Measurements from ENCODE around the gene FAM3C. TPM values are rescaled to one million over a fixed set of nuclear protein-coding genes. Genes with fewer than 3 reads are reported as not detected.

Gene FAM3C
- total and polyA plus RNA-seq, 2 experiments from 2014 or later = 33.9 to 60.3 TPM

DNA sequence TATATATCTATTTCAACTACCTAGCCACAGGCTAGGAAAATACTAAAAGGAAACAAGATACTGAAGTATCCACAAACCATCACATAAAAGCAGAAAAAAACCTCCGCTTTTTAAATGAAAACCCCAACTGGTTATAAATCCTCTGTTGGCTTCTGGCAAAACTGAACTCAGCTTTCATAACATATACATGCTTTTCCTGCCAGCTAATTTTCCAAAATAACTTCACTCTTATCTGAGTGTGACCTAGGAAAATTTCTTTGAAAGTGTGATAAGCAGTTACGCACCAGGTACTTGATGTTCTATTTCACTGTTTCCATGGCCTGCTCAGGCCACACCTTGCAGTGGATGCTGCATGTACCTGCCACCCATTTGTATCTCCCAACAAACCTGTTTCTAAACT, 11.8 kb downstream of the FAM3C start:
- no peaks in the 10 kb centered on the region for H3K36me3 ChIP-seq (ENCODE audit: insufficient read depth)
- H3K9me2 ChIP-seq (ENCODE audit: insufficient read depth) = no peaks in the 10 kb centered on the region
- H2AFZ ChIP-seq = no peak overlapping the region
- no peak for DNase-seq (ENCODE audit: low spot score)
- H3K4me1 ChIP-seq (ENCODE audit: insufficient read depth) = peaks cover 11% of the 10 kb centered on the region; the same call in 1 of the 2 replicates
- peaks cover 85% of the 10 kb centered on the region for H3K79me2 ChIP-seq (replicated peaks; ENCODE audit: insufficient read depth)
- no peak overlapping the region for H3K4me2 ChIP-seq
- no peaks in the 10 kb centered on the region for H3F3A ChIP-seq (replicated peaks; ENCODE audit: low read depth)
- peaks cover 18% of the 10 kb centered on the region; the same call in 2 of the 3 replicates for H3K4me1 Mint-ChIP-seq
- H4K20me1 ChIP-seq (replicated peaks; ENCODE audit: insufficient read depth) = peaks cover 6% of the 10 kb centered on the region; the same call in 1 of the 2 replicates
- H3K27me3 Mint-ChIP-seq (ENCODE audit: insufficient read depth, low read depth, poor library complexity) = no peaks in the 10 kb centered on the region
- H3K4me3 Mint-ChIP-seq = no peak overlapping the region
- no peak overlapping the region for H3K4me3 ChIP-seq
- no peaks in the 10 kb centered on the region for H3K27me3 ChIP-seq (ENCODE audit: insufficient read depth)
- ATAC-seq = no peak
- H3K27ac ChIP-seq (ENCODE audit: low read depth) = no peak overlapping the region
- no peaks in the 10 kb centered on the region for H3K36me3 Mint-ChIP-seq (ENCODE audit: low read depth)
- TF ChIP-seq ZNF114 (CRISPR knock-in tag; IDR thresholded peaks at IDR 0.05) (no peak), EZH2phosphoT487 (IDR thresholded peaks at IDR 0.05; ENCODE audit: unreplicated experiment) (no peak), ETS1 (IDR thresholded peaks at IDR 0.05) (no peak), STAT1 (IDR thresholded peaks at IDR 0.05; ENCODE audit: unreplicated experiment) (no peak), REST (IDR thresholded peaks at IDR 0.05; ENCODE audit: unreplicated experiment) (no peak), EZH2 (IDR thresholded peaks at IDR 0.05; ENCODE audit: low read depth, unreplicated experiment) (no peak), NANOG (IDR thresholded peaks at IDR 0.05; ENCODE audit: borderline replicate concordance) (no peak), POLR2AphosphoS5 (IDR thresholded peaks at IDR 0.05; ENCODE audit: low read depth) (no peak), CREB1 (CRISPR knock-in tag; IDR thresholded peaks at IDR 0.05; ENCODE audit: low read depth) (no peak), ZNF331 (CRISPR knock-in tag; IDR thresholded peaks at IDR 0.05; ENCODE audit: low read depth) (no peak), JUNB (IDR thresholded peaks at IDR 0.05; ENCODE audit: unreplicated experiment) (no peak)
- TF ChIP-seq, protein P1, sequence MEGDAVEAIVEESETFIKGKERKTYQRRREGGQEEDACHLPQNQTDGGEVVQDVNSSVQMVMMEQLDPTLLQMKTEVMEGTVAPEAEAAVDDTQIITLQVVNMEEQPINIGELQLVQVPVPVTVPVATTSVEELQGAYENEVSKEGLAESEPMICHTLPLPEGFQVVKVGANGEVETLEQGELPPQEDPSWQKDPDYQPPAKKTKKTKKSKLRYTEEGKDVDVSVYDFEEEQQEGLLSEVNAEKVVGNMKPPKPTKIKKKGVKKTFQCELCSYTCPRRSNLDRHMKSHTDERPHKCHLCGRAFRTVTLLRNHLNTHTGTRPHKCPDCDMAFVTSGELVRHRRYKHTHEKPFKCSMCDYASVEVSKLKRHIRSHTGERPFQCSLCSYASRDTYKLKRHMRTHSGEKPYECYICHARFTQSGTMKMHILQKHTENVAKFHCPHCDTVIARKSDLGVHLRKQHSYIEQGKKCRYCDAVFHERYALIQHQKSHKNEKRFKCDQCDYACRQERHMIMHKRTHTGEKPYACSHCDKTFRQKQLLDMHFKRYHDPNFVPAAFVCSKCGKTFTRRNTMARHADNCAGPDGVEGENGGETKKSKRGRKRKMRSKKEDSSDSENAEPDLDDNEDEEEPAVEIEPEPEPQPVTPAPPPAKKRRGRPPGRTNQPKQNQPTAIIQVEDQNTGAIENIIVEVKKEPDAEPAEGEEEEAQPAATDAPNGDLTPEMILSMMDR (conservative IDR thresholded peaks at IDR 0.05; ENCODE audit: low read depth in 2 of 2) = no peak
- TF ChIP-seq, protein P2, sequence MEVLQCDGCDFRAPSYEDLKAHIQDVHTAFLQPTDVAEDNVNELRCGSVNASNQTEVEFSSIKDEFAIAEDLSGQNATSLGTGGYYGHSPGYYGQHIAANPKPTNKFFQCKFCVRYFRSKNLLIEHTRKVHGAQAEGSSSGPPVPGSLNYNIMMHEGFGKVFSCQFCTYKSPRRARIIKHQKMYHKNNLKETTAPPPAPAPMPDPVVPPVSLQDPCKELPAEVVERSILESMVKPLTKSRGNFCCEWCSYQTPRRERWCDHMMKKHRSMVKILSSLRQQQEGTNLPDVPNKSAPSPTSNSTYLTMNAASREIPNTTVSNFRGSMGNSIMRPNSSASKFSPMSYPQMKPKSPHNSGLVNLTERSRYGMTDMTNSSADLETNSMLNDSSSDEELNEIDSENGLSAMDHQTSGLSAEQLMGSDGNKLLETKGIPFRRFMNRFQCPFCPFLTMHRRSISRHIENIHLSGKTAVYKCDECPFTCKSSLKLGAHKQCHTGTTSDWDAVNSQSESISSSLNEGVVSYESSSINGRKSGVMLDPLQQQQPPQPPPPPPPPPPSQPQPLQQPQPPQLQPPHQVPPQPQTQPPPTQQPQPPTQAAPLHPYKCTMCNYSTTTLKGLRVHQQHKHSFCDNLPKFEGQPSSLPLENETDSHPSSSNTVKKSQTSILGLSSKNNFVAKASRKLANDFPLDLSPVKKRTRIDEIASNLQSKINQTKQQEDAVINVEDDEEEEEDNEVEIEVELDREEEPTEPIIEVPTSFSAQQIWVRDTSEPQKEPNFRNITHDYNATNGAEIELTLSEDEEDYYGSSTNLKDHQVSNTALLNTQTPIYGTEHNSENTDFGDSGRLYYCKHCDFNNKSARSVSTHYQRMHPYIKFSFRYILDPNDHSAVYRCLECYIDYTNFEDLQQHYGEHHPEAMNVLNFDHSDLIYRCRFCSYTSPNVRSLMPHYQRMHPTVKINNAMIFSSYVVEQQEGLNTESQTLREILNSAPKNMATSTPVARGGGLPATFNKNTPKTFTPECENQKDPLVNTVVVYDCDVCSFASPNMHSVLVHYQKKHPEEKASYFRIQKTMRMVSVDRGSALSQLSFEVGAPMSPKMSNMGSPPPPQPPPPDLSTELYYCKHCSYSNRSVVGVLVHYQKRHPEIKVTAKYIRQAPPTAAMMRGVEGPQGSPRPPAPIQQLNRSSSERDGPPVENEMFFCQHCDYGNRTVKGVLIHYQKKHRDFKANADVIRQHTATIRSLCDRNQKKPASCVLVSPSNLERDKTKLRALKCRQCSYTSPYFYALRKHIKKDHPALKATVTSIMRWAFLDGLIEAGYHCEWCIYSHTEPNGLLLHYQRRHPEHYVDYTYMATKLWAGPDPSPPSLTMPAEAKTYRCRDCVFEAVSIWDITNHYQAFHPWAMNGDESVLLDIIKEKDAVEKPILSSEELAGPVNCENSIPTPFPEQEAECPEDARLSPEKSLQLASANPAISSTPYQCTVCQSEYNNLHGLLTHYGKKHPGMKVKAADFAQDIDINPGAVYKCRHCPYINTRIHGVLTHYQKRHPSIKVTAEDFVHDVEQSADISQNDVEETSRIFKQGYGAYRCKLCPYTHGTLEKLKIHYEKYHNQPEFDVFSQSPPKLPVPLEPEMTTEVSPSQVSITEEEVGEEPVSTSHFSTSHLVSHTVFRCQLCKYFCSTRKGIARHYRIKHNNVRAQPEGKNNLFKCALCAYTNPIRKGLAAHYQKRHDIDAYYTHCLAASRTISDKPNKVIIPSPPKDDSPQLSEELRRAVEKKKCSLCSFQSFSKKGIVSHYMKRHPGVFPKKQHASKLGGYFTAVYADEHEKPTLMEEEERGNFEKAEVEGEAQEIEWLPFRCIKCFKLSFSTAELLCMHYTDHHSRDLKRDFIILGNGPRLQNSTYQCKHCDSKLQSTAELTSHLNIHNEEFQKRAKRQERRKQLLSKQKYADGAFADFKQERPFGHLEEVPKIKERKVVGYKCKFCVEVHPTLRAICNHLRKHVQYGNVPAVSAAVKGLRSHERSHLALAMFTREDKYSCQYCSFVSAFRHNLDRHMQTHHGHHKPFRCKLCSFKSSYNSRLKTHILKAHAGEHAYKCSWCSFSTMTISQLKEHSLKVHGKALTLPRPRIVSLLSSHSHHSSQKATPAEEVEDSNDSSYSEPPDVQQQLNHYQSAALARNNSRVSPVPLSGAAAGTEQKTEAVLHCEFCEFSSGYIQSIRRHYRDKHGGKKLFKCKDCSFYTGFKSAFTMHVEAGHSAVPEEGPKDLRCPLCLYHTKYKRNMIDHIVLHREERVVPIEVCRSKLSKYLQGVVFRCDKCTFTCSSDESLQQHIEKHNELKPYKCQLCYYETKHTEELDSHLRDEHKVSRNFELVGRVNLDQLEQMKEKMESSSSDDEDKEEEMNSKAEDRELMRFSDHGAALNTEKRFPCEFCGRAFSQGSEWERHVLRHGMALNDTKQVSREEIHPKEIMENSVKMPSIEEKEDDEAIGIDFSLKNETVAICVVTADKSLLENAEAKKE (CRISPR knock-in tag; IDR thresholded peaks at IDR 0.05) = no peak
- no peaks in the 10 kb centered on the region for H3K9me3 Mint-ChIP-seq
- no peak overlapping the region for H3K27ac Mint-ChIP-seq

All from GM23338 (cell line).